ENCODE measurements around the gene FAM204A.

FAM204A gene

DNA sequence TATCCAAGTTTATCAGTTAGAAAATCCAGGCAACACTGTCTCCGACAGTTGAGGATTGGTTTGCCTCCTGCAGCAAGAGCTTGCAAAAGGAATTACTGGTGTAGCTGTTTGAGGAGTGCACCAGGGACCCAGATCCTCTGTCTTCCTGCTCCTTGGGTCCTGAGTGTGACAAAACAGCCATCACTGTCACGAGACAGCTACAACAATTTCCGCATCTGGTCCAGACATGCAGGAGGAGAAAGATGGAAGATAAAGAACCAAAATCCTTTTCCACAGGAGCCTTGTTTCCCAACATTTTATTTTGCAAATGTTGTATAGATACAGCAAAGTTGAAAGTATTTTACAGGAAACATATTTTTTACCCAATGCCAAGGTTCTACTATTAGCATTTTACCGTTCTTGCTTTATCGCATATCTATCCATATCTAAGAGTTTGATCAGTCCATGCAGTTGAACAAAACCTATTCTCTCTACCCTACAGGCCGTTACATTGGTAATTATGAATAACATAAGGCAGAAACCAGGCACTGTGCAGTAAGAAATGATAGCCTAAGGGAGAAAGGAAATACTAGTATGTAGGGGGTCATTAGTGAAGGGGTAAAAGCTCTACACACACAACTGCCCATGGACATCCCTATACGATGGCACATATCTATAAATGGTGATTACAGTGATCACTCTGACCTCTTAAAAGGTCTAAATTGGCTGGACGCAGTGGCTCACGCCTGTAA, 54.9 kb downstream of the FAM204A start:
- DNase-seq: no peak
- no peak for ATAC-seq (replicated peaks)
- peaks cover 42 to 48% of the 10 kb centered on the region in 2 donors for H3K27me3 Mint-ChIP-seq
- no peak overlapping the region for H3K4me3 Mint-ChIP-seq
- no peak overlapping the region for H3K27ac Mint-ChIP-seq
- H3K36me3 Mint-ChIP-seq (ENCODE audit: insufficient read depth): no peaks in the 10 kb centered on the region
- no peaks in the 10 kb centered on the region for H3K9me3 Mint-ChIP-seq
- H3K4me1 Mint-ChIP-seq (ENCODE audit: low read depth in 2 of 2): no peaks in the 10 kb centered on the region

DNA sequence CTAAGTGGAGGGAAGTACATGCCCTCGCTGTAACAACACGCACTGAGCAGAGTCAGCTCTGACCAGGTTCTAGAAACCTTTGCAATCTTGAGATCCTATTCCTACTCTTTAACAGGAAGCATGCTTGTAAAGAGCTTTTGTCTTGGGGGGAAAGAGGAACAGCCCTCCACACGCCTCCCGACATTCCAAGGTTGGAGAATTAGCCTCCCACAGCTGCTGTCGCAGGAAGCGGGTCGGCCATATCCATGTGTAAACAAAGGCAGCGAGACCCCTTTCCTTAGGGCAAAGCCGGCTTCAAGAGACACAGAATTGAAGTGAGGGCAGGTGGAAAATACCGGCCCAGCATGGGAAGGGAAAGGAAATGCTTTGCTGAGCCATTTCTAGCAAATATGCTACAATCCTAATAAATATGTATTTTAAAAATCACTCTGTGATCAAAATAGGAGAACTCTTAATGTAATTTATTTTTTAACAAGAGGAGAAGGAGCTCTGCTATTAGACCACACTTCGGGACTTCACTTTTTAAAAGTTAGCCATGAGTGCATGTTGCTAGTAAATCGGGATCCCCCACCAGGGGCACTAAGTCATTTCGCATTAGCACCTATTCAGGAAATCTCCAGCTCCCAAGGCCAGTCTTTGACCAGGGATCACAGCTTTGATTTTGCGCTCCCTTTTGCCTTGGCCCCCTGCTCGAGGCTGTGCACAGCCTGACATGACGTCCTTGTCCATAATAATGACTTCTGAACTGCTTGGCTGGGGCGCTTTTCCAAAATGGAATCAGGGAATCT, 55.9 kb downstream of the FAM204A start:
- DNase-seq (no peak), ATAC-seq (replicated peaks) (no peak)
- H3K27ac Mint-ChIP-seq: no peak overlapping the region
- no peaks in the 10 kb centered on the region for H3K36me3 Mint-ChIP-seq (ENCODE audit: insufficient read depth)
- H3K4me1 Mint-ChIP-seq (ENCODE audit: low read depth in 2 of 2): no peaks in the 10 kb centered on the region
- peaks cover 37 to 49% of the 10 kb centered on the region in 2 donors for H3K27me3 Mint-ChIP-seq
- H3K4me3 Mint-ChIP-seq: no peak overlapping the region
- H3K9me3 Mint-ChIP-seq: no peaks in the 10 kb centered on the region

- ATAC-seq (replicated peaks): no peak
- H3K4me1 Mint-ChIP-seq (ENCODE audit: low read depth in 2 of 2): no peaks in the 10 kb centered on the region
- H3K36me3 Mint-ChIP-seq (ENCODE audit: insufficient read depth): no peaks in the 10 kb centered on the region
- peaks cover 37 to 48% of the 10 kb centered on the region in 2 donors for H3K27me3 Mint-ChIP-seq
- H3K9me3 Mint-ChIP-seq: no peaks in the 10 kb centered on the region
- H3K27ac Mint-ChIP-seq: no peak overlapping the region
- H3K4me3 Mint-ChIP-seq: no peak overlapping the region
- no peak for DNase-seq
Observed at GRCh38 chr10:118282670-118283069, 59.5 kb downstream of the FAM204A start.

- peaks cover 18 to 21% of the 10 kb centered on the region in 2 donors for H3K27me3 Mint-ChIP-seq
- DNase-seq: no peak
Observed at GRCh38 chr10:118278649-118279048, 63.5 kb downstream of the FAM204A start.

DNA sequence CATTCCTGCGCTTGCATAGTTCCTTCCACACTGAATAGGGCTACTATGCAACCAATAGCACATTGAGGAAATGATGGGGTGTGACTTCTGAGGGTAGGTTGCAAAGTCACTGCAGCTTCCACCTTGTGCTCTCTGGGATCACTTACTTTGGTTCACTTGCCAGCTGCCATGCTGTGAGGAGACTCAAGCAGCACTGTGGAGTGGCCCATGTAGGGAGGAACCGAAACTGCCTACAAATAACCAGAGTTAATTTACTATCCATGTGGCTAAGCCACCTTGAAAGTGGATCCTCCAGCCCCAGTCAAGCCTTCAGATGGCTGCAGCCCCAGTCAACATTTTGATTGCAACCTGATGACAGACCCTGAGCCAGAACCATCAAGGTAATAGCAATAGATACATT, 64.3 kb downstream of the FAM204A start:
- H3K4me1 Mint-ChIP-seq (ENCODE audit: low read depth in 2 of 2): no peaks in the 10 kb centered on the region
- H3K4me3 Mint-ChIP-seq: no peak overlapping the region
- no peaks in the 10 kb centered on the region for H3K36me3 Mint-ChIP-seq (ENCODE audit: insufficient read depth)
- peaks cover 13 to 21% of the 10 kb centered on the region in 2 donors for H3K27me3 Mint-ChIP-seq
- H3K27ac Mint-ChIP-seq: no peak overlapping the region
- DNase-seq (no peak), ATAC-seq (replicated peaks) (no peak)
- peaks cover 0 to 2% of the 10 kb centered on the region in 2 donors for H3K9me3 Mint-ChIP-seq

More at GRCh38 chr10:118278649-118279048, 63.5 kb downstream of the FAM204A start:
- no peaks in the 10 kb centered on the region for H3K36me3 Mint-ChIP-seq (ENCODE audit: insufficient read depth)
- H3K4me1 Mint-ChIP-seq (ENCODE audit: low read depth in 2 of 2): no peaks in the 10 kb centered on the region
- peaks cover 0 to 2% of the 10 kb centered on the region in 2 donors for H3K9me3 Mint-ChIP-seq
- H3K4me3 Mint-ChIP-seq: no peak overlapping the region
- no peak for ATAC-seq (replicated peaks)
- H3K27ac Mint-ChIP-seq: no peak overlapping the region

- H3K4me1 Mint-ChIP-seq (ENCODE audit: low read depth in 2 of 2): no peaks in the 10 kb centered on the region
- peaks cover 16 to 17% of the 10 kb centered on the region in 2 donors for H3K27me3 Mint-ChIP-seq
- peaks cover 0 to 2% of the 10 kb centered on the region in 2 donors for H3K9me3 Mint-ChIP-seq
- DNase-seq (no peak), ATAC-seq (replicated peaks) (no peak)
- H3K27ac Mint-ChIP-seq: no peak overlapping the region
- no peak overlapping the region for H3K4me3 Mint-ChIP-seq
- no peaks in the 10 kb centered on the region for H3K36me3 Mint-ChIP-seq (ENCODE audit: insufficient read depth)
Observed at GRCh38 chr10:118276727-118277126, 65.4 kb downstream of the FAM204A start.

DNA sequence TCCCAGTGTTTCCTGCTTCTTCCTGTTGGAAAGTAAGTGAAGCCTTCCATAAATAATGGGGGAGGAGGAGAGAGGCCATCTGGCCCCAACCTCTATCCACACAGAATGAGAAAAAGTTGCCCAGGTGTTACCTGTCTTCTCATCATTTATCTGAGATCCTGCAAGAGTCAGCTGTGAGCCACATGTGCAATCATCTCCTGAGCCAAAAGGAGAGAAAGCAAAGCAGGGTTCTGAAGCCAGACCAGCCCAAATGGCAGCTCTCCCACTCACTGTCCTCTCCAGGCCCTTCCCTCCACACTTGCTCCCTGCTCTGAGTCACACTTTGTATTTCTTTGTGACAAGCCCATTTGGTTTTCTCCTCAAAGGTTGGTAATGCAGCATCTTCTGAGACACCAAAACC, 65.9 kb downstream of the FAM204A start:
- peaks cover 20 to 21% of the 10 kb centered on the region in 2 donors for H3K27me3 Mint-ChIP-seq
- no peak overlapping the region for H3K4me3 Mint-ChIP-seq
- no peak for DNase-seq
- H3K4me1 Mint-ChIP-seq (ENCODE audit: low read depth in 2 of 2): no peaks in the 10 kb centered on the region
- peaks cover 0 to 2% of the 10 kb centered on the region in 2 donors for H3K9me3 Mint-ChIP-seq
- ATAC-seq (replicated peaks): no peak
- H3K36me3 Mint-ChIP-seq (ENCODE audit: insufficient read depth): no peaks in the 10 kb centered on the region
- H3K27ac Mint-ChIP-seq: no peak overlapping the region

GRCh38 chr10:118273662-118274061, 68.5 kb downstream of the FAM204A start:
- Mint-ChIP-seq H3K27ac (no peak overlapping the region), H3K27me3 (peaks cover 12 to 14% of the 10 kb centered on the region in 2 donors), H3K4me3 (no peak overlapping the region), H3K4me1 (ENCODE audit: low read depth in 2 of 2) (no peaks in the 10 kb centered on the region), H3K9me3 (peaks cover 0 to 2% of the 10 kb centered on the region in 2 donors), H3K36me3 (ENCODE audit: insufficient read depth) (no peaks in the 10 kb centered on the region)
- ATAC-seq (replicated peaks): no peak
- no peak for DNase-seq

GRCh38 chr10:118272767-118273166, 69.4 kb downstream of the FAM204A start:
- Mint-ChIP-seq H3K36me3 (ENCODE audit: insufficient read depth) (no peaks in the 10 kb centered on the region), H3K27me3 (peaks cover 21 to 23% of the 10 kb centered on the region in 2 donors), H3K4me1 (ENCODE audit: low read depth in 2 of 2) (no peaks in the 10 kb centered on the region), H3K9me3 (peaks cover 0 to 2% of the 10 kb centered on the region in 2 donors), H3K27ac (no peak overlapping the region), H3K4me3 (no peak overlapping the region)
- DNase-seq (no peak), ATAC-seq (replicated peaks) (no peak)

DNA sequence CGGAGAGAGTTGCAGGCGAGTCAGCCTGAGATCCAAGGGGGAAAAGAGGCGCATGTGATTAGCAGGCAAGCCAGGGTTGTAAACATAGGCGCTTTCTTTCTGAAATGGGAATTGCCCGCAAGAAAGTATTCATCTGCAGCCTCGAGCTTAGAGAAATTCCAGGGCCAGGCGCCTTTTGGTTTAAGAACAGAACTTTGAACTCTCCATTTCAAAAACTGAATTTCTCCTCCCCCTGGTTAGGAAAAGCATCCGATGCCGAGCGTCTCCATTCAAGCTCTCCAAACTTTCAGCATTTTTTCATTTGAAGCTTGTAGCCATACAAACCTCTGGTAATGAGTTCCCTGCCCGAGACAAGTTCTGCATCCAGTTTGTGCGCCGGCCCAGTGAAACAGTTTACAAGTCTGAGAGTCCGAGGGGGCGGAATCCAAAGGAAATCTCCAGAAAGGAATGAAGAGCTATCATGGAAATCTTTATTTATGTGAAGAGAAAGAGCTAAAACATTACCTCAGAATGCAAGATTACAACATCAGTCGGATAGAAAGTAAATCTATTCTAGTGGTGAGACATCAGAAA, 69.9 kb downstream of the FAM204A start:
- Mint-ChIP-seq H3K27me3 (peaks cover 27 to 28% of the 10 kb centered on the region in 2 donors), H3K36me3 (ENCODE audit: insufficient read depth) (no peaks in the 10 kb centered on the region), H3K9me3 (no peaks in the 10 kb centered on the region), H3K4me3 (no peak overlapping the region), H3K4me1 (ENCODE audit: low read depth in 2 of 2) (no peaks in the 10 kb centered on the region), H3K27ac (no peak overlapping the region)
- no peak for DNase-seq
- ATAC-seq (replicated peaks): no peak

DNA sequence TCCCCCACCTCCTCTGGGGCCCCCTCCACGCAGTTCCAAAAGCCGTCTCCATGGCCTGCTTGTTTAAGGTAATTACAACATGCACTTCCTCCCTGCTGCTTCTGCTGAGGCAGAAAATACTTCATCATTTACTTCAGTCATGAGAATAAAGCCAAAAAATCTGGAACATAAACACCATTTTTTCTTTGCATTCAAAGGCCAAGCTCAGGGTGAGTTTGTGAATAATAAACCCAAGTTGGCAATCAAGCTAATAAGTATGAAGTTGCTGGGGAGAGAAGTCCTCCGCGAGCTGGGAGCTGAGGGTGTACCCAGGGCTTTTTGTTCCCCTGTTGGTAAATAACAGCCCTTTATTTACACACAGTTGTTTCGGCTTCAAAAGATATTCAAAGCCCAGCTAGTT, 70.5 kb downstream of the FAM204A start:
- no peaks in the 10 kb centered on the region for H3K9me3 Mint-ChIP-seq
- peaks cover 32 to 34% of the 10 kb centered on the region in 2 donors for H3K27me3 Mint-ChIP-seq
- ATAC-seq (replicated peaks) (no peak), DNase-seq (no peak)
- no peak overlapping the region for H3K27ac Mint-ChIP-seq
- H3K4me1 Mint-ChIP-seq (ENCODE audit: low read depth in 2 of 2): no peaks in the 10 kb centered on the region
- no peaks in the 10 kb centered on the region for H3K36me3 Mint-ChIP-seq (ENCODE audit: insufficient read depth)
- no peak overlapping the region for H3K4me3 Mint-ChIP-seq

DNA sequence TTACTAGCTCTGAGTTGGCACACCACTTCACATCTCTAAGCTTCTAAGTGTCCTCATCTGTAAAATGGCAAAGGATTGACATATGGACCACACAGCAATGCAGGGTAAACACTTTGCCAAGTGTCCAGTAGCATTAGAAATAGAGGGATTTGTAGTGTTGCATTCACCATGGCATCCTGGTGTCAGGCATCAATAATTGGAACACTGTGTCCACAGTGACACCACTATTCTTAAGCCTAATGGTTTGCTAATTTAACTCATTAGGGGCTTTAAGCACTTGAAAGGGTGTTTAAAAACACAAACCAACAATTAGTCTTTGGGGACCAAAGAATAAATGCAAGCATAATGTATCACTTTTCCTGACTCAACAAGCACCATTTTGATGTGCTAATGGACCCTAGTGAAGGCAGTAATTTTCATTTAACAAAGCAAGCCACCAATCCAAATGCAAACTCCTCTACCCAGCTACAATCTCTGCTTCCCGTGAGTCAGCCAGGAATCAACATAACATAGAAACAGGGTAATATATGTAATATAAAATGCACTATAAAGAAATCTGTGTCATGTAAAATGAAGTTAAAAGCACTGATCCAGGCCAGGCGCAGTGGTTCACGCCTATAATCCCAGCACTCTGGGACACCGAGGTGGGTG, 75.9 kb downstream of the FAM204A start:
- no peaks in the 10 kb centered on the region for H3K36me3 Mint-ChIP-seq (ENCODE audit: insufficient read depth)
- H3K4me3 Mint-ChIP-seq: no peak overlapping the region
- H3K9me3 Mint-ChIP-seq: no peaks in the 10 kb centered on the region
- no peak for DNase-seq
- no peak for ATAC-seq (replicated peaks)
- H3K4me1 Mint-ChIP-seq (ENCODE audit: low read depth in 2 of 2): no peaks in the 10 kb centered on the region
- no peak overlapping the region for H3K27ac Mint-ChIP-seq
- peaks cover 46 to 59% of the 10 kb centered on the region in 2 donors for H3K27me3 Mint-ChIP-seq

DNA sequence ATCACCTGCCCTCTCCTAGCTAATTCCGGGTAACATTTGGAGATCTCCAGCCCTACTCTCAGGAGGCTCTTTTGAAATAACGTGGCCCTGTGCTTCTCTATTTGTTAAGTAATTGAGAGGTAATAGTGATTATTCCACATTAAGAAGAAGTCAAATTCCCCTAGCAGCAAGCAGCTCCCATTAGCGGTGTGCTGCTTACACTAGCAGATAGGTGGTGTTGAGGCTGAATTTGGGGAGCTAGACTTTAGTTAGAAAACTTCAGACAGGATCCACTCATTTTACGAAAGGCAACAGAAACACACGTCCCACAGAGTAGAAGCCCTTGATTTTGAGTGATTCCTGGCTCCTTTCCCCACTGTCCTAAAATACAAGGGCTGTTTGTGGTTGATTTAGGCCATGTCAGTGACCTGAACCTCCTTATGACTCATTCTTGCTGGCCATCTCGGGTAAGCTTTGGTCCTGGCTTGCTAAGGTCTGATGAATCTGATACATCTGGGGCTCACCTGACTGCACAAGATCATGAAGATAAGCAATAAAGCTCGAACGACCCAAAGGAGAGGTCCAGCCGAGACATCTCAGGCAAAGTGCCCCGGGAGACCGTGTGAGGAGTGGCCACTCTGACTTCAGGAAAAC, 77.2 kb downstream of the FAM204A start:
- Mint-ChIP-seq H3K36me3 (ENCODE audit: insufficient read depth) (no peaks in the 10 kb centered on the region), H3K27ac (no peak overlapping the region), H3K4me1 (ENCODE audit: low read depth in 2 of 2) (no peaks in the 10 kb centered on the region), H3K27me3 (peaks cover 51 to 59% of the 10 kb centered on the region in 2 donors), H3K9me3 (no peaks in the 10 kb centered on the region), H3K4me3 (no peak overlapping the region)
- ATAC-seq (replicated peaks) (no peak), DNase-seq (no peak)

Measured in effector memory CD8-positive, alpha-beta T cell (primary cell).